ENCODE results near the gene HES6. TPM values are rescaled to one million over a fixed set of nuclear protein-coding genes. Genes with fewer than 3 reads are reported as not detected.

HES6 gene
- total RNA-seq, 2 donors from 2014 or later: 2.9 to 17.7 TPM

GRCh38 chr2:238252766-238253630 lies 13.2 kb upstream of the HES6 start:
- no peak overlapping the region for H3K4me3 ChIP-seq
- no peak overlapping the region for H3K27ac ChIP-seq
- no peak for DNase-seq (ENCODE audit: low spot score)
- TF ChIP-seq POLR2A (IDR thresholded peaks at IDR 0.05) (no peak), CTCF (IDR thresholded peaks at IDR 0.05) (no peak), POLR2AphosphoS5 (IDR thresholded peaks at IDR 0.05) (no peak)
- no peaks in the 10 kb centered on the region for H3K27me3 ChIP-seq (replicated peaks; ENCODE audit: insufficient read depth)
- WGBS: 95% methylated on average over 35 of the region's 35 CpGs
- intact Hi-C loops (cut with DNase I): no loop called here
- no peaks in the 10 kb centered on the region for H3K9me3 ChIP-seq
- H3K36me3 ChIP-seq: peaks cover 18 to 23% of the 10 kb centered on the region in 2 donors
- H3K4me1 ChIP-seq (replicated peaks): no peaks in the 10 kb centered on the region

- intact Hi-C loops (cut with DNase I): no loop called here
- DNase-seq (ENCODE audit: low spot score): no peak
- Histone ChIP-seq H3K27me3 (replicated peaks; ENCODE audit: insufficient read depth) (no peaks in the 10 kb centered on the region), H3K4me3 (no peak overlapping the region), H3K4me1 (replicated peaks) (no peaks in the 10 kb centered on the region), H3K27ac (no peak overlapping the region), H3K9me3 (no peaks in the 10 kb centered on the region), H3K36me3 (peaks cover 20 to 24% of the 10 kb centered on the region in 2 donors)
- WGBS: 85% methylated on average over 11 of the region's 11 CpGs
- no peak for TF ChIP-seq POLR2A (IDR thresholded peaks at IDR 0.05)
- no peak for TF ChIP-seq CTCF (IDR thresholded peaks at IDR 0.05)
- no peak for TF ChIP-seq POLR2AphosphoS5 (IDR thresholded peaks at IDR 0.05)
Observed at GRCh38 chr2:238251986-238252385, 12.1 kb upstream of the HES6 start.

GRCh38 chr2:238251331-238251730 lies 11.5 kb upstream of the HES6 start:
- no peaks in the 10 kb centered on the region for H3K9me3 ChIP-seq
- no peaks in the 10 kb centered on the region for H3K27me3 ChIP-seq (replicated peaks; ENCODE audit: insufficient read depth)
- no peak for DNase-seq (ENCODE audit: low spot score)
- H3K4me3 ChIP-seq: no peak overlapping the region
- 88% methylated on average over 11 of the region's 12 CpGs for WGBS
- intact Hi-C loops (cut with DNase I): no loop called here
- H3K27ac ChIP-seq: no peak overlapping the region
- peaks cover 20 to 24% of the 10 kb centered on the region in 2 donors for H3K36me3 ChIP-seq
- no peaks in the 10 kb centered on the region for H3K4me1 ChIP-seq (replicated peaks)
- no peak for TF ChIP-seq POLR2AphosphoS5 (IDR thresholded peaks at IDR 0.05)
- TF ChIP-seq POLR2A (IDR thresholded peaks at IDR 0.05): no peak
- TF ChIP-seq CTCF (IDR thresholded peaks at IDR 0.05): no peak

GRCh38 chr2:238250896-238251295 lies 11.1 kb upstream of the HES6 start:
- Histone ChIP-seq H3K4me3 (no peak overlapping the region), H3K36me3 (peaks cover 20 to 24% of the 10 kb centered on the region in 2 donors), H3K4me1 (replicated peaks) (no peaks in the 10 kb centered on the region), H3K9me3 (no peaks in the 10 kb centered on the region), H3K27ac (no peak overlapping the region), H3K27me3 (replicated peaks; ENCODE audit: insufficient read depth) (no peaks in the 10 kb centered on the region)
- TF ChIP-seq CTCF (IDR thresholded peaks at IDR 0.05) (no peak), POLR2AphosphoS5 (IDR thresholded peaks at IDR 0.05) (no peak), POLR2A (IDR thresholded peaks at IDR 0.05) (no peak)
- no peak for DNase-seq (ENCODE audit: low spot score)
- intact Hi-C loops (cut with DNase I): no loop called here
- 98% methylated on average over 7 of the region's 7 CpGs for WGBS
